Upper lobe of right lung (tissue), 1 donor: Measurements from ENCODE around the gene SNTG2. TPM values are rescaled to one million over a fixed set of nuclear protein-coding genes. Genes with fewer than 3 reads are reported as not detected.

Experiments
- ATAC-seq: fragments of 200-7000 bp; cut with Tn5 transposase; one replicate; pipeline ENCODE4 v1.9.1; 2020; ENCODE audit warnings: mild to moderate bottlenecking, moderate library complexity
- DNase-seq: peaks from one replicate; pipeline ENCODE4 v3.0.0-alpha.2; 2020
- H3K27ac ChIP-seq: fragments of 200-600 bp; one replicate; pipeline ENCODE4 v1.8.0; 2022
- H3K27me3 ChIP-seq: fragments of 200-600 bp; one replicate; pipeline ENCODE4 v1.8.0; 2022; ENCODE audit warnings: mild to moderate bottlenecking
- H3K36me3 ChIP-seq: fragments of 200-600 bp; one replicate; pipeline ENCODE4 v1.8.0; 2022
- H3K4me1 ChIP-seq: fragments of 200-600 bp; one replicate; pipeline ENCODE4 v1.8.0; 2022
- H3K4me3 ChIP-seq: fragments of 200-600 bp; one replicate; pipeline ENCODE4 v1.8.0; 2022; ENCODE audit warnings: mild to moderate bottlenecking
- H3K9me3 ChIP-seq: fragments of 200-600 bp; one replicate; pipeline ENCODE4 v1.8.0; 2022
- intact Hi-C: fragments of 100-400 bp; cut with DNase I; formaldehyde crosslinking; loops from one replicate; pipeline ENCODE4 v1.11.0; 2022
- total RNA-seq: library from RNA; stranded (reverse); fragmentation: NEBNext Ultra II Directional; extraction: Animal tissue kit (Norgen Biotek cat#: 25700); gene quantifications from one replicate; pipeline ENCODE4 v1.2.1, GENCODE V29; 2021
- TF ChIP-seq, protein P1 (sequence below): fragments of 200-600 bp; IDR thresholded peaks from one replicate; pipeline ENCODE4 v1.8.0; 2022; ENCODE audit warnings: antibody characterized with exemption
- donor health status: DM: no; HTN: yes; CAD: no; lungs with severe emphysema.

Gene SNTG2
- total RNA-seq, 1 donor from 2014 or later = 3.6 TPM

DNA sequence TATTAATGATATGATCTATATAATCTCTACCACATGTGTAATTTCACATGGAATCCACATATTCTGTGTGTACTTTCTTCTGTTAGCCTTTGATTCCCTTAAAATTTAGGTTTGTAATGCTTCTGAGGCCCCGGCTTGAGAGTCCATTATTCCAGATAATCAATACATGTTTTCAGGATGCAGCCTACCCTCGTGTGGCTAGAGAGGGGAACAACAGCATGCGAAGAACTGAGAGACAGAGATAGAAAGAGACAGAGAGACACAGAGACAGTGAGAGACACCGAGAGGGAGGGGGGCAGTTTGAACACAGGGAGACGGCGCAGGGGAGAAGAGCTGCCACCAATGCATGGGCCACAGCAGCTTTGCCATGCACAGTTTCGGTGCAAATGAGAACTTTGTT is 185.4 kb downstream of the SNTG2 start:
- no peak for ATAC-seq
- intact Hi-C loops = no loop called here
- Histone ChIP-seq H3K4me1 (no peaks in the 10 kb centered on the region), H3K36me3 (no peaks in the 10 kb centered on the region), H3K27ac (no peak overlapping the region), H3K4me3 (no peak overlapping the region), H3K9me3 (no peaks in the 10 kb centered on the region), H3K27me3 (no peaks in the 10 kb centered on the region)
- DNase-seq = no peak
- TF ChIP-seq, protein P1, sequence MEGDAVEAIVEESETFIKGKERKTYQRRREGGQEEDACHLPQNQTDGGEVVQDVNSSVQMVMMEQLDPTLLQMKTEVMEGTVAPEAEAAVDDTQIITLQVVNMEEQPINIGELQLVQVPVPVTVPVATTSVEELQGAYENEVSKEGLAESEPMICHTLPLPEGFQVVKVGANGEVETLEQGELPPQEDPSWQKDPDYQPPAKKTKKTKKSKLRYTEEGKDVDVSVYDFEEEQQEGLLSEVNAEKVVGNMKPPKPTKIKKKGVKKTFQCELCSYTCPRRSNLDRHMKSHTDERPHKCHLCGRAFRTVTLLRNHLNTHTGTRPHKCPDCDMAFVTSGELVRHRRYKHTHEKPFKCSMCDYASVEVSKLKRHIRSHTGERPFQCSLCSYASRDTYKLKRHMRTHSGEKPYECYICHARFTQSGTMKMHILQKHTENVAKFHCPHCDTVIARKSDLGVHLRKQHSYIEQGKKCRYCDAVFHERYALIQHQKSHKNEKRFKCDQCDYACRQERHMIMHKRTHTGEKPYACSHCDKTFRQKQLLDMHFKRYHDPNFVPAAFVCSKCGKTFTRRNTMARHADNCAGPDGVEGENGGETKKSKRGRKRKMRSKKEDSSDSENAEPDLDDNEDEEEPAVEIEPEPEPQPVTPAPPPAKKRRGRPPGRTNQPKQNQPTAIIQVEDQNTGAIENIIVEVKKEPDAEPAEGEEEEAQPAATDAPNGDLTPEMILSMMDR = no peak

DNA sequence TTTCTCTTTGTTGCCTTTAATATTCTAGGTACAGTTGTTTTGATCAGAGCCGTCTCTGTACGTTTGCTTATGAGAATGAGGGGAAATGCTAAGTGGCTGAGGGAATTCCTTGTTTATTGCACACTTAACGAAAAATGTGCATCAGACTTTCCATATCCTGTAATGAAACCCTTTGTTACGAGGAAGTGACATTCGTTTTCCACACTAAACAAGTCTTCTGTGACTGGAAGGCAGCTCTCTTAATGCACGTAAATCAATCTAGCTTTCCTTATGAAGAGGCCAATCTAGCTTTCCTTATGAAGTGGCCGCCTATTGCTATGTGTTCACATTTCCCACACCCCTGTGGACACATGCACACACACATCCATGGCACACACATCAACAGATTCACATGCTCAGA is 186.2 kb downstream of the SNTG2 start:
- Histone ChIP-seq H3K27me3 (no peaks in the 10 kb centered on the region), H3K36me3 (no peaks in the 10 kb centered on the region), H3K9me3 (no peaks in the 10 kb centered on the region), H3K4me1 (no peaks in the 10 kb centered on the region), H3K27ac (no peak overlapping the region), H3K4me3 (no peak overlapping the region)
- ATAC-seq (no peak), DNase-seq (no peak)
- intact Hi-C loops = no loop called here
- TF ChIP-seq, protein P1 = no peak

DNA sequence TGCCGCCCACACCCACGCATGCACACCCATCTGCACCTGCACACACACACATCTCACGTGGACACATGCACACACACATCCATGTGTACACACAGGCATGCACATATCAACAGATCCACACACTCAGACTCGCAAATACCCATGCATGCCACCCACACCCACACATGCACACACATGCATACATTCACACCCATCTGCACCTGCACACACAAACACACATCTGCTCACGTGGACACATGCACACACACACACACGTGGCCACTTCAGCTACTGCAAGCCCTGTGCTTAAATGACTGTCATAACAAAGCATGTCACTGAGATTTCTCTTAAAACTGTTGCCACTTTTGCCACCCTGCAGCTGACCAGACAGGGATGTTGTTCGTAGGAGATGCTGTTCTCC is 186.6 kb downstream of the SNTG2 start:
- ATAC-seq (no peak), DNase-seq (no peak)
- Histone ChIP-seq H3K4me1 (no peaks in the 10 kb centered on the region), H3K27me3 (no peaks in the 10 kb centered on the region), H3K36me3 (no peaks in the 10 kb centered on the region), H3K9me3 (no peaks in the 10 kb centered on the region), H3K4me3 (no peak overlapping the region), H3K27ac (no peak overlapping the region)
- TF ChIP-seq, protein P1 = no peak
- intact Hi-C loops = no loop called here

DNA sequence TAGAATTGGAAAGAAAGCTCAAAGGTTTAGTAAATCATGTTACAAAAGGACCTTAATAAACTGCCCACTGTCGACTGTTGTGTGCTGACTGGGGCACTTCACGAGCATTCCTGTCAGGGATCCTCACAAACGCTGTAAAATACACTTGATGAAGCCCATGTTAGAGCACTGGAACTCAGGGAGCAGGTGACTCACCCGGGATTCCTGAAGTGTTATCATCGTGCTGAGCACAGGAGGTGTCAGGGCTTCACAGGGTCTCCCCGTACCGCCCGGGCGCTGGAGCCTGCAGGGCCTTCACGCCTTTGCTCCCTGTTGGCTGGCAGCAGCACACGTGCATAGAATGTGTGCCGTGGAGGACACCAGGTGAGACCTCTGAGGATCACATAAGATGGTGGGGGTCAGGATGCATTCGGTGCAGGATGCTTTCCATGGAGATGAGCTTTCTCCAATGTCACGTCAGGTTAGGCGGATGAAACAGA is 187.3 kb downstream of the SNTG2 start:
- Histone ChIP-seq H3K4me3 (no peak overlapping the region), H3K36me3 (no peaks in the 10 kb centered on the region), H3K9me3 (no peaks in the 10 kb centered on the region), H3K27me3 (no peaks in the 10 kb centered on the region), H3K27ac (no peak overlapping the region), H3K4me1 (no peaks in the 10 kb centered on the region)
- intact Hi-C loops = no loop called here
- DNase-seq (no peak), ATAC-seq (no peak)
- TF ChIP-seq, protein P1 = no peak

DNA sequence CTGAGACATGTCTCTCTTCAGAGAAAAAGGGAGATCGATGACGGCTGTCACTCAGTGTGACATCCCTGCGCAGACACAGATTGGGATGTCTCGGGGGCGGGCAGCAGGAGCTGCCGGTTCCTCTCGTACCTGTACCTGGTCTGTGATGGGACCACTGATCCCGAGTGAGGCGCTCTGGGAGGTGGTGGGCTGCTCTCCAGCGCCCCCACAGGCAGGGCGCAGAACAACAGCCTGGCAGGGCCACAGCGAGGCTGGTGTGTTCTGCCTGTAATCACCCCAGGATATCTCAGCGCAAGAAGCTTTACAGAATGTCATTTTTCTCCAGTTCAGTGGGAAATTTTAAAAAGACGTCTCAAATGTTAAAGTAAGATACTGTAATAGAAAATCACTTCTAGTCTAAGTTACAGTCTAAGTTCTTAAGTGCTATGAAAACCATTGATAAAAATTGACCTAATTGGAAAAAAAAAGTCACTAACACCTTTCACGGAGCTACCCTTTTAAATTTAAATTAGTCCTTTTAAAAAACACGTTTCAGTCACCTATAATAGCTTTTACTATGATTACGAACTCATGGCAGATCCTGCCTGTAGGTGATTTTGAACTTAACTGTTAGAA is 189.8 kb downstream of the SNTG2 start:
- H3K36me3 ChIP-seq = no peaks in the 10 kb centered on the region
- intact Hi-C loops = no loop called here
- H3K4me1 ChIP-seq = no peaks in the 10 kb centered on the region
- H3K4me3 ChIP-seq = no peak overlapping the region
- H3K27me3 ChIP-seq = no peaks in the 10 kb centered on the region
- ATAC-seq (peak; percentile 88), DNase-seq (no peak)
- no peak overlapping the region for H3K27ac ChIP-seq
- no peaks in the 10 kb centered on the region for H3K9me3 ChIP-seq
- TF ChIP-seq, protein P1 = peak; percentile 87

DNA sequence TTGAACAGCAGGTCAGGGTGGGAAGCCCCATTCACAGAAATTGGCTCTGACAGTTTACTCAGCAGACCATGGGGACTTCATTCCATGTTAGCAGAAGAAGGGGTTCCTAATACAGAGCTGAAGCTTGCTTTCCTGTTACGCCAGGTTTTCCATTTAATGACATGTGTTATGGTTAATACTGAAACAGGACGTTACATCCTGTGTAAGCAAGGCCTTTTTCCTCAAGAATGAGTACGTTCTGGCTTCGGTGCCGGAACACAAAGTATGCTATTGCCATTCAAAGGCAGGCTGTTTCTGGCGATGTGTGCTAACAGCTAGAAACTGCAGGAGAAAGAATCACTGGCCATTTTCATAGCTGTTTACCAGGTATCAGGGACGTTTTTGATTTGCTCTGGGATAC is 190.4 kb downstream of the SNTG2 start:
- no peak overlapping the region for H3K4me3 ChIP-seq
- DNase-seq = no peak
- H3K27me3 ChIP-seq = no peaks in the 10 kb centered on the region
- TF ChIP-seq, protein P1 = no peak
- no peak for ATAC-seq
- H3K9me3 ChIP-seq = no peaks in the 10 kb centered on the region
- H3K4me1 ChIP-seq = no peaks in the 10 kb centered on the region
- no peaks in the 10 kb centered on the region for H3K36me3 ChIP-seq
- H3K27ac ChIP-seq = no peak overlapping the region
- intact Hi-C loops = no loop called here
